Gastrocnemius medialis (tissue), 4 donors: Measurements from ENCODE around the gene MINDY3. TPM values are rescaled to one million over a fixed set of nuclear protein-coding genes. Genes with fewer than 3 reads are reported as not detected.

Experiments used
- ATAC-seq, 2 donors: fragments of 150-250 bp; one replicate each; pipeline ENCODE4 v1.9.1; 2016
- DNase-seq, 2 donors: peaks; one replicate each; pipeline ENCODE4 v3.0.0-alpha.2; 2019
- H3K27ac ChIP-seq, 4 donors: fragments of 200-600 bp; sonication (generic); 1 replicate in 1 of 4; 2 replicates in 3 of 4; pipeline ENCODE4 v1.5.1; 2016 to 2018; ENCODE audit warnings: mild to moderate bottlenecking in 2 of 4, moderate library complexity in 1 of 4
- H3K27me3 ChIP-seq, 3 donors: fragments of 200-600 bp; sonication (generic) in 2 of 3; 1 replicate in 1 of 3; 2 replicates in 2 of 3; pipeline versions ENCODE4 v1.5.1 to v1.6.0; 2016 to 2019; ENCODE audit warnings: mild to moderate bottlenecking in 1 of 3, moderate library complexity in 1 of 3
- H3K36me3 ChIP-seq, 2 donors: fragments of 200-600 bp; sonication (generic) in 1 of 2; one replicate each; pipeline ENCODE4 v1.5.1; 2017 to 2018
- H3K4me1 ChIP-seq, 2 donors: fragments of 200-600 bp; sonication (generic) in 1 of 2; one replicate each; pipeline ENCODE4 v1.5.1; 2016 to 2017; ENCODE audit warnings: mild to moderate bottlenecking in 2 of 2
- H3K4me3 ChIP-seq, 4 donors: fragments of 200-600 bp; sonication (generic) in 3 of 4; 1 replicate in 1 of 4; 2 replicates in 3 of 4; pipeline ENCODE4 v1.5.1; 2016 to 2019; ENCODE audit warnings: mild to moderate bottlenecking in 2 of 4
- H3K9me3 ChIP-seq, 3 donors: fragments of 200-600 bp; sonication (generic) in 2 of 3; 1 replicate in 1 of 3; 2 replicates in 2 of 3; pipeline ENCODE4 v1.5.1; 2016 to 2019
- CTCF ChIP-seq, 5 experiments: fragments of 450-650 bp in 3 of 5; fragments of 200-600 bp in 2 of 5; sonication (generic) in 2 of 5; IDR thresholded peaks in 4 of 5; conservative IDR thresholded peaks in 1 of 5; 1 replicate in 4 of 5; 2 replicates in 1 of 5; pipeline ENCODE4 v1.5.1; 2016 to 2019; ENCODE audit warnings: antibody characterized with exemption in 5 of 5, mild to moderate bottlenecking in 3 of 5, moderate library complexity in 3 of 5
- POLR2A ChIP-seq, 2 donors: fragments of 450-650 bp; IDR thresholded peaks; one replicate each; pipeline ENCODE4 v1.6.1; 2017; ENCODE audit warnings: antibody characterized with exemption in 2 of 2, mild to moderate bottlenecking in 2 of 2, moderate library complexity in 2 of 2
- in situ Hi-C, 4 donors: fragments of 200-750 bp; cut with MboI; loops; one replicate each; pipeline versions ENCODE4 v1.15.0 to v1.8.0; 2017; ENCODE audit warnings: low sequenced_read_pairs in 4 of 4
- intact Hi-C: fragments of 100-400 bp; cut with DNase I; formaldehyde crosslinking; loops from one replicate; pipeline ENCODE4 v1.15.1; 2023; ENCODE audit warnings: low total_unique reads
- total RNA-seq, 4 donors: library from RNA; depleted of rRNA; stranded (reverse); fragments of >200 nt; gene quantifications; one replicate each; pipeline versions ENCODE4 v1.1.0 to v1.2.3, GENCODE V29; 2016

The MINDY3 gene
- total RNA-seq, 4 donors from 2014 or later = 7.6 to 37.5 (median 10.8) TPM

GRCh38 chr10:15737656-15738055, 122.7 kb downstream of the MINDY3 start:
- Histone ChIP-seq H3K4me1 (peaks cover 0 to 3% of the 10 kb centered on the region in 2 donors), H3K27me3 (peaks cover 0 to 3% (median 0%) of the 10 kb centered on the region in 3 donors), H3K9me3 (no peaks in the 10 kb centered on the region), H3K4me3 (no peak overlapping the region), H3K27ac (no peak overlapping the region), H3K36me3 (no peaks in the 10 kb centered on the region)
- TF ChIP-seq POLR2A (IDR thresholded peaks at IDR 0.05) (no peak), CTCF (IDR thresholded peaks at IDR 0.05 in 4 of 5, conservative IDR thresholded peaks at IDR 0.05 in 1 of 5) (no peak)
- in situ Hi-C loops (loop anchor here in 1 of 4 donors (25.0 kb wide), 1 partner anchor 300 kb away; no protein-coding TSS in a partner anchor), intact Hi-C loops (no loop called here)
- no peak for DNase-seq
- ATAC-seq = no peak

- in situ Hi-C loops (loop anchor here in 1 of 4 donors (25.0 kb wide), 1 partner anchor 298 kb away; no protein-coding TSS in a partner anchor), intact Hi-C loops (no loop called here)
- TF ChIP-seq POLR2A (IDR thresholded peaks at IDR 0.05) (no peak), CTCF (IDR thresholded peaks at IDR 0.05 in 4 of 5, conservative IDR thresholded peaks at IDR 0.05 in 1 of 5) (no peak)
- ATAC-seq (no peak), DNase-seq (no peak)
- no peaks in the 10 kb centered on the region for H3K9me3 ChIP-seq
- no peak overlapping the region for H3K27ac ChIP-seq
- H3K4me1 ChIP-seq = peaks cover 0 to 3% of the 10 kb centered on the region in 2 donors
- H3K4me3 ChIP-seq = no peak overlapping the region
- peaks cover 0 to 3% (median 0%) of the 10 kb centered on the region in 3 donors for H3K27me3 ChIP-seq
- H3K36me3 ChIP-seq = no peaks in the 10 kb centered on the region
Observed at GRCh38 chr10:15735763-15736162, 124.5 kb downstream of the MINDY3 start.

- intact Hi-C loops = no loop called here
Observed at GRCh38 chr10:15730341-15730740, 130.0 kb downstream of the MINDY3 start.

GRCh38 chr10:15729890-15730289, 130.4 kb downstream of the MINDY3 start:
- in situ Hi-C loops (loop anchor here in 3 of 4 donors (5.0 to 25.0 kb wide), 3 partner anchors 293 to 295 kb away; no protein-coding TSS in a partner anchor), intact Hi-C loops (loop anchor here (10.0 kb wide), 2 partner anchors 145 to 295 kb away; no protein-coding TSS in a partner anchor)
- Histone ChIP-seq H3K4me3 (no peak overlapping the region), H3K36me3 (no peaks in the 10 kb centered on the region), H3K4me1 (no peaks in the 10 kb centered on the region), H3K27me3 (no peaks in the 10 kb centered on the region), H3K9me3 (no peaks in the 10 kb centered on the region), H3K27ac (no peak overlapping the region)
- no peak for DNase-seq
- no peak for ATAC-seq
- no peak for TF ChIP-seq CTCF (IDR thresholded peaks at IDR 0.05 in 4 of 5, conservative IDR thresholded peaks at IDR 0.05 in 1 of 5)
- TF ChIP-seq POLR2A (IDR thresholded peaks at IDR 0.05) = no peak

More at GRCh38 chr10:15730341-15730740, 130.0 kb downstream of the MINDY3 start:
- Histone ChIP-seq H3K9me3 (no peaks in the 10 kb centered on the region), H3K4me1 (no peaks in the 10 kb centered on the region), H3K27me3 (no peaks in the 10 kb centered on the region), H3K36me3 (no peaks in the 10 kb centered on the region), H3K27ac (no peak overlapping the region), H3K4me3 (no peak overlapping the region)
- ATAC-seq (no peak), DNase-seq (no peak)
- TF ChIP-seq CTCF (IDR thresholded peaks at IDR 0.05 in 4 of 5, conservative IDR thresholded peaks at IDR 0.05 in 1 of 5) (no peak), POLR2A (IDR thresholded peaks at IDR 0.05) (no peak)
- in situ Hi-C loops = loop anchor here in 1 of 4 donors (25.0 kb wide), 1 partner anchor 293 kb away; no protein-coding TSS in a partner anchor

Other genes starting within 250 kb of the MINDY3 start
- gene ITGA8, start 140.6 kb downstream of the MINDY3 start, total RNA-seq = 10 to 100 TPM in 2 of 4 donors, 1 to 10 TPM in 2; 1.6 to 17.4 (median 10.3) TPM